HG03064 (cell line): Measurements from ENCODE around the gene RSU1.
"Not testable (repeated sequence)": the region's sequence is repeated elsewhere in the genome, so short reads cannot be mapped to it uniquely, and the experiment has no call there.

Experiments
- ATAC-seq: cut with Tn5 transposase; IDR thresholded peaks from one replicate; pipeline ENCODE4 v1.9.1; 2021; ENCODE audit warnings: low read depth; ENCODE audit not compliant: unreplicated experiment

RSU1 gene

DNA sequence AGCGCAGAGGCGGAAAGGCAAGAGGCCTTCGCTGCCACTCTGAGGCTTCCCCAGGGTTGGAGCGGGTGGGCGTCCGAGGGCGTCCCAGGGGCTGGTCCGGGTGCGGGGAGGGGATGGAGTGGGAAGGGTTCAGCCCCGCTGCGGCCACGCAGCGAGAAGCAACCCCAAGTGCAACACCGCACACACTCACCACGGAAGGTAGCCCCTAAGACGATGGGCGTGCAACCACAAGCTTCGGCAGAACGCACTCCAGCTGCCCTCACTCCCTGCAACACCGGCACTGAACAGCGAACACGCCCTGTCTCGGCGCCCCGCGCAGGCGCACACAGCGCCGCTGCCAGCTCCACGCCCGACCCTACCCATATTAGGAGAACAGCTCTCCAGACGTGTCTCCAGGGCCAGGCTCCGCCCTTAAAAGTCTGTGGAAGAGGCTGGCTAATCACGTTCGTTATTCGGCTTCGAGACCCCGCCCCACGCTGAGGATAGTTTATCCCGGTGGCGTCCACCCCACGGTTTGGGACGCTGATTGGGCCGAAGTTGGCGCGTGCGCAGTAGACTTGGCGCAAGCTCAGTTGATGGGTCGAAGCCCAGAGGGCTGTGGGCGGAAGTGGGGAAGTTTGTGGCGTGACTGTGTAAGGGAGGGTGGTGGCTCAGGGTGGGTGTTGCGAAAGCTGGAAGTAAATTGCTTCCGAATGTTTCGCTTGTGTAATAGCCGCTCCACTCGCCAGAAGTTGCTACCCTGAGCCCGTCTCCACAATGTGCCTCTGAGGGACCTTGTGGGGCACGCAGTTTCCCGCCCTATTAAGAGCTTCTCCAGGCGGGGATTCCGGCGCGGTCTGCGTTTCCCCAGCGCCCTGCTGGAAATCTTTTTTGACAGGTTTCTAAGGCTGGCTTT, at the start of gene RSU1:
Gene RSU1, minus strand, starts transcription at position 300 of the 895 bp plus-strand sequence. CDS start 343 bp downstream, outside the sequence.
- ATAC-seq: peak; percentile 99

DNA sequence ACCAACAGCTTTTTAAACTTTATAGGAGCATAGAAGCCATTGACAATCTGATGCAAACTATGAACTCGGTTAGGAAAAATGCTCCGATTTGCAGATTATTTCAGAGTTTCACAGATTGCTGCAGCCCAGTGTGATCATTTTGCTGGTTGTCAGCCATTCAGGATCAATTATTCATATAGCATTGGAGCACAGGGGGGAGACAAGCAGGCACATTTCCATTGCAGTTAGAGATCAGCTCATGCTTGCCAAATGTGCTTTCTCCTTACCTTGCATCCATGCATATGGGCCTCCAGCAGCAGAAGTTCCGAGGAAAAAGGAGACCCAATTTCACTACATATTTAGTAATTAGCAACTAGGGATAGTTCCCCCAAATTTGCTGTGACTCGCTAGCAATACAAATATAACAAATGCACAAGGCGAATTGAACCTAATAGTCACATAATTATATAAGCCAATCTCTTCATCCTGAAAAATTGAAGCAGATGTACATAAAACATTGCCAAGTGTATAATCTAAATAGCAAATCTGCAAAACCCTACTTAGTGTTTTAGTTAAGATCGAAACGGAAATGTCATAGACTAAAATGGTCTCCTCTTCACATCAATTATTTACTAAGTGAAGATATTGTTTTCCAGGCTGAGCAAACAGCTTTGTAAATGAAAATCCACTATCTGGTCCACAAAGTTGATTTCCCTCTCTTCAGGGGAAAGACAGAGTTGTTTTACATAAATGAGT, 49.5 kb upstream of the RSU1 start:
- no peak for ATAC-seq

DNA sequence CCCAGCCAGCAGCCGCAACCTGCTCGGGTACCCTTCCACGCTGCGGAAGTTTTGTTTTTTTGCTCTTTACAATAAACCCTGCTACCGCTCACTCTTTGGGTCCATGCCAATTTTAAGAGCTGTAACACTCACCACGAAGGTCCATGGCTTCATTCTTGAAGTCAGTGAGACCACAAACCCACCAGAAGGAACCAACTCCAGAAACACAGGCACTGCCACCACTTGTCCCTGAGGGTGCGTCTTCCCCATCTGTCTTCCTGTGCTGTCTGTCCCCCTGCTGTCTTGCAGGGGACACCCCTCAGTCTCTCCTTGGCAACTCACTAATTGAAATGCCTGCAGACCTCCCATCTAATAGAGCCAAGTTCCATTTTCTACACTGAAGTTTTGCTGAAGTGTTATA, 48.5 kb upstream of the RSU1 start:
- ATAC-seq: no peak

DNA sequence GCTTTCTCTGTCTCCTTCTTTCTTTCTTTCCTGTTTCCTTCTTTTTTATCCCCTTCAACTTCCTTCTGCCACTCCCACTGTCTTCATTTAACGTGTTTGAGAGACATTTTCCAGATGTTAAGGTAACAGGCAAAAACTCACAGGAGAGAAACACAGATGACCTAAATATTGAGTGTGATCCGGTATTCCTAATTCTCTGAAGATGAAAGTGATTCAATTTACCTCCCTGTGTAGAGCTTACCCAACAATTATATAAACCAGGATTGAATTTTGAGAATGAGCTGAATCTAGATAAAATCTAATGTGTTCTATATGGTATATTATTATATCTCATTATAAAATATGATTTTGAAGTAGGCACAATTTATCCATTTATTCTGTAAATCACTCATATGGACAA, 46.5 kb upstream of the RSU1 start:
- ATAC-seq: no peak

DNA sequence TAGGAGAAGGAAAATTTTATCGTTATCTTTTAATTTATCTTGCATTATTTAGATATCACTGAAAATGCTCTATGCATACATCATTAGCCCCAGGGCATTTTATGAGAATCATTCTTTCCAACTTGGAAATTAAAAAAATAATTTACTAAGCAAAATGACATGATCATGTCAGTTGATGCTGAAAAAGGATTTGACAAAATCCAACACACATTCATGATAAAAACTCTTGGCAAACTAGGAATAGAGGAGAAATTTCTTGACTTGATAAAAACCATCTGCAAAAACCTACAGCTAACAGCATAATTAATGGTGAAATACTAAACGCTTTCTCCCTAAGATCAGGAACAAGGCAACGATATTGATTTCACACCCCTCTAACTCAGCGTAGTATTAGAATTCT, 40.2 kb upstream of the RSU1 start:
- no peak for ATAC-seq

GRCh38 chr10:16856567-16856966, 39.3 kb upstream of the RSU1 start:
- no peak for ATAC-seq

DNA sequence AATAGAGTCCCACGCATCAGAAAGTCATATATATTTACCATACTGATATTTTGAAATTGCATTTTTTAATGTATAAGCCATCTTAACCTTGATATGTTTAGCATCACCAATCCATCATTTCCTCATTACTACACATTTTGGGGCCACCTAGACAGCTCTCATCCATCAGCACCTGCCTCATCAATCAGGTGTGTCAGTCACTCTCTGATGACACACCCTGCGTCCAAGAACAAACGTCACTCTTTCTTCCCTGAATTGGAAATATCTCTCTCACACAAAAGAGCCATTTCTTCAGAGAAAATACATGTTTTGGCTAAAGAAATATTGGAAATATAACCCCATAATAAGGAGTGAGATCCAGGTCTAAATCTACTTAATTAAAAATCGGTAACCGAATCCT, 38.9 kb upstream of the RSU1 start:
- no peak for ATAC-seq

DNA sequence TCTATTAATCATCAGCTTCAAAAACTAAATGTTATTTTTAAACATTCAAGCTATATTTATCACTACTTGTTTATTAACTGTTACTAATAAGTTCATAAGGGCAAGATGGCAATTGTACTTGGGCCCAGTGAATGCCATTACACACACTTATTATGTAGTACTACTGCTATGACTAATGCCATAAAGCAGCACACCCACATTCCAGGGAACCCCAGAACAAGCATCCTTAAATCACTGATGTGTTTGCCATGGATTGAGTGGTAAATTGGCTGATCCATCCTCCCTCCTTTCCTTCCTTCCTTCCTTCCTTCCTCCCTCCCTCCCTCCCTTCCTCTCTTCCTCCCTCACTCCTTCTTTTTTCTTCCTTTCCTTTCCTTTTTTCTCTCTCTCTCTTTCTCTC, 37.4 kb upstream of the RSU1 start:
- no peak for ATAC-seq

- ATAC-seq: no peak
Measured at GRCh38 chr10:16853809-16854208, 36.6 kb upstream of the RSU1 start.

GRCh38 chr10:16853201-16853600, 36.0 kb upstream of the RSU1 start:
- ATAC-seq: no peak

DNA sequence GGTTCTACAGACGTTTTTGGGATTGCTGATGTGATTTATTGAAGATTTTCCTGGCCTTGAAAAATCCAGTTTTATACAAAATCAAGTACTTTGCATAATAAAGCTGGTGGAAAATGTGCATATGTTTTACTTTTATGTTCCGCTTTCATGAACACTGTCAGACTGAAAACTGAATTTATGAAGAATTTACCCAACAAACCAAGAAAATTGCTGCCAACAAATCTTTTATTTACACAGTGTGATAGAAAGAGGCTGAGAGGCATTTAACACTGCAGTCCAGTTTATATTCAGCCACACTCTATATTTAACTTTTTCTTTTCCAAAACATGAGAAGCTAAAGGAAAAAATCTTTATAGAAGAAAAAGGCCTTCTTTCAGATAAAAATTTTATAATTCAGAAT, 35.4 kb upstream of the RSU1 start:
- ATAC-seq: no peak

DNA sequence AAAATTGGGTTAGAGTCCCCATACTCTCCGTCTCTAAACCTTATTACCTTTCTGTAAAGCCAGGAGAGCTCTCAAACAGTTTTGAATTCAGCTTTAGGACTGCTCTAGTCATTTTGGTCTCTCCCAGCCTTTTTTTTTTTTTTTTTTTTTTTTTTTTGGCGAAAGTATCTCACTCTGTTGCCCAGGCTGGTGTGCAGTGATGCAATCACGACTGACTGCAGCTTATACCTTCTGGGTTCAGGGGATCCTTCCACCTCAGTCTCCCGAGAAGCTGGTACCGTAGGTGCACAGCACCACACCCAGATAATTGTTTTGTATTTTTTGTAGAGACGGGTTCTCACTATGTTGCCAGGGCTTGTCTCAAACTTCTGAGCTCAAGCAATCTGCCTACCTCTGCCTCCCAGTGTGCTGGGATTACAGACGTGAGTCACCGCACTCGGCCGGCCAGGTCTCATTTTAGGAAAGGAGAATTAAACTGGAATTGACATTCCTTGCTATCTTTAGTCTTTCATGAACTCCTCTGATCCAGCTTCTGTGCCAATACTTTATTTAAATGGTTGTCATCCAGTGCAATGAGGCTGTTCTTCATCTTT, 31.4 kb upstream of the RSU1 start:
- no peak for ATAC-seq

- ATAC-seq: no peak
Measured at GRCh38 chr10:16847644-16848043, 30.4 kb upstream of the RSU1 start.

GRCh38 chr10:16845248-16845647, 28.0 kb upstream of the RSU1 start:
- no peak for ATAC-seq

DNA sequence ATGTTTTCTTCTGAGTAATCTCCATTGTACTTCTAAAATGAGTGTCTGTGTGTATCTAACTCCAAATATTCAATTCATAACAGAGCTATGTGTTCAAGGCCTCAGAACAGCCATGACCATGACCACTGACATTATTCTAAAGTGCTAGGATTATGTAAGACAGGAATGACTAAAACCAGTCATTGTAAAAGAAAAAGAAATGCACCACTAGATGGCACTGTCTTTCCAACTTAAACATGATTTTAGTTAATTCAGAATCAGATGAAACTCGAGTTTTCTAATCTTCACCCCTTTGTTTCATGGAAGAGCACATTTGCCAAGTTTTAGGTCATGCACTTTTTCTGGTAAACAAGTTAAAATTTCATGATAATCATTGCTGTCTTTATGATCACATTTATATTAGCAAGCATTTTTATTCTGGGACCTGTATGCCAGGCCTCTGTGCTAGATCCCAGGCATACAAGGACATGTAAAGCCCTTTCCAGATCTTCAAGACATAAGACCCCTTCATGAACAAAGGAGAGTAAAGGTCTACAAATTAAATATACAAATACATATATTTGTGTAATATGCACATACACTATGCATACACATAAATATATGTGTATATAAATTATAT, 26.1 kb upstream of the RSU1 start:
- ATAC-seq: no peak

GRCh38 chr10:16835228-16835627, 18.0 kb upstream of the RSU1 start:
- ATAC-seq: no peak

GRCh38 chr10:16832351-16833080, 15.3 kb upstream of the RSU1 start:
- no peak for ATAC-seq

DNA sequence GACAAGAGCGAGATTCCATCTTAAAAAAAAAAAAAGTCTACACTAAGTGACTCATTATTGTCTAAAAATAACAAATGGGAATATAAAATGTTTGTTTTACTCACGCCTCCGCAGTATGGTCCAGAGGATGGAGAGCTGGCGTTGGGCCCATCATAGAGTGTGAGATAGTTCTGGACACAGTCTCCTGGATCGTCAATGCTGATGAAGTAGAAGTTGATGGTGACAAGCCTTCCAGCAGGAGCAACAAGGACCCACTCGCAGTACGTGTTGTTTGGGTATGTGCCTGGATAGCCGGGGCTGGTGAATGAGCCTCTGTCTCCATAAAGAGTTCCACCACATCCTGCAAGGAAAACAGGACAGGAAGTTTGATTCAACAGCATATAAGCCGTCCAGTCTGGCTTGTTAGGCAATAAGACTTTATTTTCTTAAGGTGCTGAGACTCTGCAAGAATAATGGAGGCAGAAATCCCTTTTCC, 11.5 kb upstream of the RSU1 start:
- no peak for ATAC-seq

- no peak for ATAC-seq
Measured at GRCh38 chr10:16828114-16828568, 10.9 kb upstream of the RSU1 start.

- ATAC-seq: not testable (repeated sequence)
Measured at GRCh38 chr10:16827474-16827873, 10.2 kb upstream of the RSU1 start.
